Measurements from ENCODE around the gene FAT2. TPM values are rescaled to one million over a fixed set of nuclear protein-coding genes. Genes with fewer than 3 reads are reported as not detected.

FAT2 gene
- not detected for total RNA-seq
- long read RNA-seq = 0 reads

- H3K9me3 ChIP-seq = no peaks in the 10 kb centered on the region
- no peak within 1 kb of the TSS for H3K27ac ChIP-seq
- H3K4me1 ChIP-seq = no peaks in the 10 kb centered on the region
- no peak within 1 kb of the TSS for H3K4me3 ChIP-seq
- no peaks in the 10 kb centered on the region for H3K27me3 ChIP-seq
- intact Hi-C loops (cut with DNase I) = no loop called here
- ATAC-seq (peak in 1 of 4 donors; percentile 17), DNase-seq (no peak)
- 53% methylated on average over 7 of the region's 13 CpGs for WGBS (ENCODE audit: insufficient coverage, low coverage, low lambda C conversion rate, missing lambda C conversion rate)
- no peaks in the 10 kb centered on the region for H3K36me3 ChIP-seq
- TF ChIP-seq POLR2A (IDR thresholded peaks at IDR 0.05) (no peak), CTCF (IDR thresholded peaks at IDR 0.05) (no peak)
Measured at GRCh38 chr5:151591144-151591819, at the start of gene FAT2. FAT2 (minus strand) TSS chr5:151591331; CDS start chr5:151568931, 22,400 bp downstream.

- H3K36me3 ChIP-seq = no peaks in the 10 kb centered on the region
- ATAC-seq (no peak), DNase-seq (no peak)
- TF ChIP-seq CTCF (IDR thresholded peaks at IDR 0.05) = no peak
- no peak for TF ChIP-seq POLR2A (IDR thresholded peaks at IDR 0.05)
- no peaks in the 10 kb centered on the region for H3K27me3 ChIP-seq
- no peaks in the 10 kb centered on the region for H3K9me3 ChIP-seq
- intact Hi-C loops (cut with DNase I) = no loop called here
- H3K4me3 ChIP-seq = no peak overlapping the region
- H3K27ac ChIP-seq = no peak overlapping the region
- no peaks in the 10 kb centered on the region for H3K4me1 ChIP-seq
- WGBS (ENCODE audit: insufficient coverage, low coverage, low lambda C conversion rate, missing lambda C conversion rate) = 88% methylated on average over 4 of the region's 4 CpGs
Measured at GRCh38 chr5:151638619-151639018, 47.5 kb upstream of the FAT2 start.

- intact Hi-C loops (cut with DNase I) = no loop called here
Measured at GRCh38 chr5:151637676-151638075, 46.5 kb upstream of the FAT2 start.

GRCh38 chr5:151633892-151634291, 42.8 kb upstream of the FAT2 start:
- H3K4me3 ChIP-seq = no peak overlapping the region
- no peak for DNase-seq
- 40% methylated on average over 1 of the region's 1 CpG for WGBS (ENCODE audit: insufficient coverage, low coverage, low lambda C conversion rate, missing lambda C conversion rate)
- intact Hi-C loops (cut with DNase I) = no loop called here
- no peaks in the 10 kb centered on the region for H3K27me3 ChIP-seq
- no peak for ATAC-seq
- no peak for TF ChIP-seq CTCF (IDR thresholded peaks at IDR 0.05)
- no peak for TF ChIP-seq POLR2A (IDR thresholded peaks at IDR 0.05)
- no peaks in the 10 kb centered on the region for H3K9me3 ChIP-seq
- H3K27ac ChIP-seq = no peak overlapping the region
- H3K36me3 ChIP-seq = no peaks in the 10 kb centered on the region
- H3K4me1 ChIP-seq = no peaks in the 10 kb centered on the region

More at GRCh38 chr5:151637676-151638075, 46.5 kb upstream of the FAT2 start:
- no peak overlapping the region for H3K27ac ChIP-seq
- DNase-seq = no peak
- TF ChIP-seq CTCF (IDR thresholded peaks at IDR 0.05) = no peak
- no peak for TF ChIP-seq POLR2A (IDR thresholded peaks at IDR 0.05)
- no peak for ATAC-seq
- no peak overlapping the region for H3K4me3 ChIP-seq
- 80% methylated on average over 3 of the region's 5 CpGs for WGBS (ENCODE audit: insufficient coverage, low coverage, low lambda C conversion rate, missing lambda C conversion rate)
- no peaks in the 10 kb centered on the region for H3K4me1 ChIP-seq
- no peaks in the 10 kb centered on the region for H3K27me3 ChIP-seq
- no peaks in the 10 kb centered on the region for H3K36me3 ChIP-seq
- no peaks in the 10 kb centered on the region for H3K9me3 ChIP-seq

Measured in right lobe of liver (tissue), 6 donors.